ENCODE results near the gene SLC16A3.

DNA sequence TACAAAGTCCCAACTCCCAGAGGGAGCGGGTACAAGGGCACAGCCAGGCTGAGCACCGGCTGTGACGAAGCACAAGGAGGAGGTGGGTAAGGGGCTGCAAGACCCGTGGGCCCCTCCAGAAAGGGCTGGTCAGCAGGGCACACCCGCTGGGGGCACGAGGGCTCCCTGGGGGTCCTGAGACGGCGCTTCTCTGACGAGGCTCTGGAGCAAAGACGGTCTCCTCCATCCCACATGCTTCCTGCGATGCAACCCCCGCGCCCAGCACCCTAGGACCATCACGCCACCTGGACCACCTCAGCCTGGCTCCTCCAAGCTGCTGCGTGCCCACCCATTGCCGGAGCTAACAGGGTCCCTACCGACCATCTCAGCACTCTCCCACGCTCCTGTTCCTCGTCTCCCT, 24.9 kb upstream of the SLC16A3 start:
- TF ChIP-seq, protein P1, sequence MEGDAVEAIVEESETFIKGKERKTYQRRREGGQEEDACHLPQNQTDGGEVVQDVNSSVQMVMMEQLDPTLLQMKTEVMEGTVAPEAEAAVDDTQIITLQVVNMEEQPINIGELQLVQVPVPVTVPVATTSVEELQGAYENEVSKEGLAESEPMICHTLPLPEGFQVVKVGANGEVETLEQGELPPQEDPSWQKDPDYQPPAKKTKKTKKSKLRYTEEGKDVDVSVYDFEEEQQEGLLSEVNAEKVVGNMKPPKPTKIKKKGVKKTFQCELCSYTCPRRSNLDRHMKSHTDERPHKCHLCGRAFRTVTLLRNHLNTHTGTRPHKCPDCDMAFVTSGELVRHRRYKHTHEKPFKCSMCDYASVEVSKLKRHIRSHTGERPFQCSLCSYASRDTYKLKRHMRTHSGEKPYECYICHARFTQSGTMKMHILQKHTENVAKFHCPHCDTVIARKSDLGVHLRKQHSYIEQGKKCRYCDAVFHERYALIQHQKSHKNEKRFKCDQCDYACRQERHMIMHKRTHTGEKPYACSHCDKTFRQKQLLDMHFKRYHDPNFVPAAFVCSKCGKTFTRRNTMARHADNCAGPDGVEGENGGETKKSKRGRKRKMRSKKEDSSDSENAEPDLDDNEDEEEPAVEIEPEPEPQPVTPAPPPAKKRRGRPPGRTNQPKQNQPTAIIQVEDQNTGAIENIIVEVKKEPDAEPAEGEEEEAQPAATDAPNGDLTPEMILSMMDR (IDR thresholded peaks at IDR 0.05) = no peak
- TF ChIP-seq NFE2L1 (CRISPR knock-in tag; IDR thresholded peaks at IDR 0.05) = no peak

Data from WTC11 (cell line).